Right ventricle myocardium inferior (tissue), 1 donor: ENCODE measurements around the gene DPYD. TPM values are rescaled to one million over a fixed set of nuclear protein-coding genes. Genes with fewer than 3 reads are reported as not detected.
"Not testable (repeated sequence)": the region's sequence is repeated elsewhere in the genome, so short reads cannot be mapped to it uniquely, and the experiment has no call there.

ENCODE experiments used
- ATAC-seq: fragments of 200-7000 bp; cut with Tn5 transposase; one replicate; pipeline ENCODE4 v1.9.1; 2020; ENCODE audit warnings: mild to moderate bottlenecking, moderate library complexity
- DNase-seq: peaks from one replicate; pipeline ENCODE4 v3.0.0; 2021; ENCODE audit errors: missing footprints
- intact Hi-C: fragments of 100-400 bp; cut with DNase I; formaldehyde crosslinking; loops from one replicate; pipeline ENCODE4 v1.11.0; 2022
- total RNA-seq: library from RNA; stranded (reverse); fragmentation: NEBNext Ultra II Directional; extraction: Animal tissue kit (Norgen Biotek cat#: 25700); gene quantifications from one replicate; pipeline ENCODE4 v1.2.1, GENCODE V29; 2021
- donor health status: DM: no; HTN: yes; CAD: no; lungs with severe emphysema.

DPYD gene
- total RNA-seq, 1 donor from 2014 or later: 12.3 TPM

- DNase-seq (no peak), ATAC-seq (no peak)
- intact Hi-C loops: no loop called here
These were observed 542.2 kb downstream of the DPYD start for GRCh38 chr1:97378596-97378995.

DNA sequence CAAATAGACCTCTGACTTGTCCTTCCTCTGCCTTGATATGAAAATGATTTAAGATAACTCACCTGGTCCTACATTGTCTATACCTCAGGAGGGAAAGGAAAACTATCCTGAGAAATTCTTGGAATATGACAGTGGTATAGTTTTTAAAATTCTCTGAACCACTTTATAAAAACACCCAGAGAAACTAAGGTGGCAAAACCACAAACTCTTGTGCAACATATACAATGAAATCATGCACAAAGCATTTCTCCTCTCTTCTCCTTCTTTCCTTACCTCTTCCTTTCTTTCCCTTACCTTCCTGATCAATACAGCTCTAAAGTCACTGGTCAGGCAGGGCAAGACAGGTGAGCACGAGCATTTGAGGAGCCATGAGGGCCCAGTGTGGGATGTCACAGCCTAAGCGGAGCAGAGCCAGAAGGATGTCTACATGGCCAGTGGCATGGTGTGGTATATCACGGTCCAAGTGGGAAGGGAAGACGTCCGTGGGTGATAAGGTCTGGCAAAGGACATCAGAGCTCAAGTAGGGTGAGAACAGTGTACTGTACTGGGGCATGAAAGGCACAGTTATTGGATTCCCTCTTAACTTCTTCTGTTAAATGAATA lies 543.3 kb downstream of the DPYD start:
- ATAC-seq (no peak), DNase-seq (no peak)
- intact Hi-C loops: no loop called here

GRCh38 chr1:97373000-97373399 lies 547.8 kb downstream of the DPYD start:
- ATAC-seq (no peak), DNase-seq (no peak)
- intact Hi-C loops: no loop called here

DNA sequence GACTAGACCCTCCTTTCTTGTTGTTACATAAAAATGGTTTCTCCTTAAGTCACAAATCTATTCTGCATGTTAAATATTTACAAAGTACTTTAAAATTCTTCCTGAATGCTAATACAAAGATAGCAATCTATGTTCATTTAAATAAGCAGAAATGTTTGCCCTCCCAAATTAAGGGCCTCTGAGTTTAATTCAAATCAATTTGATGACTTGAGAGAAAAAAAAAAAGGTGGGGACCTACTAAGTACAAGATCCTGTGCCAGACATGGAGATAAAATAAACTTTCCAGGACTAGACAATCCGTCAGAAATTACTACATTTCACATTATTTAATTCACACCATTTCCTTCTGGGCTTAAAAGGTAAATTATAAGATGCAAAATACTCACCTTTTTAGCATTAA lies 548.3 kb downstream of the DPYD start:
- DNase-seq (no peak), ATAC-seq (no peak)

GRCh38 chr1:97368296-97368695 lies 552.5 kb downstream of the DPYD start:
- intact Hi-C loops: no loop called here
- ATAC-seq (no peak), DNase-seq (no peak)

More for the DNA sequence above, 548.3 kb downstream of the DPYD start:
- intact Hi-C loops: no loop called here

DNA sequence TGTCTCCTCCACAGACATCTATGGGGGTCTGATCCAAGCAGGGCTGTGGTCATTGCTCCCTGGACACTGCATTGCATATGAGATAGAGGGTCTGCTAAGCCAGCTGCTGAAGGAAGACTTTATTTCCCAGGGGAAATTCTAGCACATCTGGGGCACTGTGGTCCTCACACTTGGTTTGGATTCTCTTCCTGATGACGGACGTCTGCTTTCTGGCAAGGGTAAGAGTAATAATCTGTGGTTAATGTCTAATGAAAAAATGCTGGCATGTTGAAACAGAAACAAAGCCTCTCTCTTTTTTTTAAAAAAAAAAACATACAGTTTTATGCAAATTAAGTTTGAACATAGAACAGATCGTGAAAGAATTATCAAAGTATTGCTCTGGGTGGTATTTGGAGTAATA lies 553.9 kb downstream of the DPYD start:
- no peak for ATAC-seq
- intact Hi-C loops: no loop called here
- no peak for DNase-seq

GRCh38 chr1:97365026-97365425 lies 555.8 kb downstream of the DPYD start:
- DNase-seq (no peak), ATAC-seq (no peak)
- intact Hi-C loops: no loop called here

DNA sequence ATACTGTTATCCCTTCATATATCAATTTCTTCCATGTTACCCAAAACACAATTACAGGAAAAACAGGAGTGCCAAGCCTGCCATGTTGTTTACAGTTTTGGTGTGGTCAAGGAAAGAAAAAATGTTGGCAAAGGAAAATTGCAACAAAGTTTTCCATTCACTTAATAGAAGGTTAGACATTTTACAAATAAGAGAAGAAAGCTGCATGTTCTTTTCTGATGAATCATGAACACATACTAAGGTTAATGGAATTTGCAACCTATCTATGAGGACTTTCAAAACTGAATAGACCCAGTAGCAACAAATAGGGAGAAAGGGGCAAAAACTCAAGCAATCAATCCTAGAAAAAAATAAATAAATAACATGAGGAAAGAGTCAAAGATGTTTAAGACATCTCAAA lies 556.7 kb downstream of the DPYD start:
- ATAC-seq: no peak
- no peak for DNase-seq
- intact Hi-C loops: no loop called here

GRCh38 chr1:97356309-97356708 lies 564.5 kb downstream of the DPYD start:
- intact Hi-C loops: no loop called here
- DNase-seq: no peak
- no peak for ATAC-seq

- DNase-seq (no peak), ATAC-seq (no peak)
- intact Hi-C loops: no loop called here
These were observed 567.9 kb downstream of the DPYD start for GRCh38 chr1:97352936-97353382.

DNA sequence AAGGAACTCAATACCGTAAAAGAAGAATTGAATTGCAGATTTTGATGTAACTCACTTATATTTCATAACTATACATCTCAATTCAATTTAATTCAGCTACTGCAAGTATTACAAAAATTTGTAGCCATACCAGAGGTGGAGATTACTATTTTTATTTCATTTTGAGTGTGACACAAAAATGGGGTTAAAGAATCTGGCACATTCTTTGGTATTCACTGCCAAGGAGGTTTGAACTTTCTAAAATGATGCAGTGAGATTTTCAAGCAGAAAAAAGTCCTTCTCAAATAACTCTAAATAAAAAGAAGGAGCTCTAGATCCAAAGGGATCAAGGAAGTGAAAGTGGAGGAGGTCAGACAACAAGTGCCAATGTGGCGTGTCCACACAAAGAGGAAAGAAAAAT lies 569.0 kb downstream of the DPYD start:
- intact Hi-C loops: no loop called here
- no peak for DNase-seq
- no peak for ATAC-seq

- intact Hi-C loops: no loop called here
- ATAC-seq (no peak), DNase-seq (no peak)
These were observed 570.2 kb downstream of the DPYD start for GRCh38 chr1:97350662-97351061.

DNA sequence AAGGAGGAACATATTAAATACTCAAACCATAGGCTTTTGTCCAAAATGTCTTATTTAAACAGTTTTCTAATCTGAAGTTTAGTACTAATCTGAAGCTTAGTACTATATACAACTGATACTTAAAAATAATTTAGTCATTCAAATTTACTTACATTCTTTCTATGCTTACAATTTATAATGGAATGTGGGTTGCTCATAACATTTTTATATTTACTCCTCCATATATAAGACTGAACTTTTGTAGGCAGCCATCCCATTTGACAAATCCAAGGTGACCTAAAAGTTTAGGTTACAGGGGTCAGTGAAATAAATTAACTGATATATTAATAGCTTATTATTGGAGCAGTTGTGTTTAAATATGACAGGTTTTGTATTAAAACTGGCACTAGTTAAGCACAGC lies 570.6 kb downstream of the DPYD start:
- intact Hi-C loops: no loop called here
- DNase-seq (no peak), ATAC-seq (no peak)

- DNase-seq, intact Hi-C loops, ATAC-seq: not testable (repeated sequence)
These were observed 571.0 kb downstream of the DPYD start for GRCh38 chr1:97349794-97350193.

DNA sequence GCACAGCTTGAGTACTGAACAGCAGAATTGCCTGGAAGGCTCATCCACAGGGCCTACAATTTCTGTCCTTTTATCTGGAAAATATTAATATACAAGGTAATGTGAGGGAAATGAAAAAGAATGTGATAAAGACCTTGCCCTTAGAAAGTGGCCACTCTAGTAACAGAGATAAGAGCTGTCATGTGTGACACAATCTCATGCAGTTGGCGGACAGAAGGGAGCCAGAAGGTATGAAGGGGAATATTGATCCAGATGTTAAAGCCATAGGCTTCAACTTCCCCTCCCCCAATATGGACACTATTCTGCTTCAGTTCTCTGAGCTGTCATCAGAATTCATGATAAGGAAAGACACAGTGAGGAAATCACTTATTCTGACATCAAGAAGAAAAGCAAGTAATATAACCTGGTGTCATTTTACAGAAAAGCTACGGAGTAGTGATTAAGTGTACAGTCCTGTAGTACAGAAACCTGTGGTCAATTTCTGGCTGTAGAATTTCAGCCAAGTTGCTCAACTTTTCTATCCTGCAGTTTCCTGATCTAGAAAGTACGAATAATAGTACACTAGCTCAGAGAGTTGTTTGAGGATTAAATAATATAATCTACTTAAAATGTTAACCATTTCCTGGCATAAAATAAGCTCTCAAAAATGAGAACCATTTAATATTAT lies 572.1 kb downstream of the DPYD start:
- intact Hi-C loops: no loop called here
- ATAC-seq (peak; percentile 8), DNase-seq (no peak)

DNA sequence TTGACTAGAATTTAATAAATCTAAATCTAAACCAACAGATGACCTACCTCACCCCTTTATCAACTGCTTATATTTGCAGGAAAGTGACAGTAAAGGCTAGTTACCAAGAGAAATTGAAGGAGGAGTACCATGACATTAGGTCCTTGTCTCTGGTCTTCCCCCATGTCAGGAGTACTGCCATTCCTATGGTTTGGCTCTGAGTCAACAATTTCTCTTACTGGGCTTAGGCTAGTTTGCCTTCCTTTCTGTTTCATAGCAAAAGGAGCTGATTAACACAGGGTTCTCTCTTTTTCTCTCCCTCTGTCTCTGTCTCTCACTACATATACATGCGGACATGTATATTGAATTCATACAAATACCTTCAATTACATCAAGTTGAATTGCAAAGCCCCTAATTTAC lies 579.9 kb downstream of the DPYD start:
- ATAC-seq: no peak
- no peak for DNase-seq
- intact Hi-C loops: no loop called here

- intact Hi-C loops: no loop called here
These were observed 582.5 kb downstream of the DPYD start for GRCh38 chr1:97338347-97338746.

DNA sequence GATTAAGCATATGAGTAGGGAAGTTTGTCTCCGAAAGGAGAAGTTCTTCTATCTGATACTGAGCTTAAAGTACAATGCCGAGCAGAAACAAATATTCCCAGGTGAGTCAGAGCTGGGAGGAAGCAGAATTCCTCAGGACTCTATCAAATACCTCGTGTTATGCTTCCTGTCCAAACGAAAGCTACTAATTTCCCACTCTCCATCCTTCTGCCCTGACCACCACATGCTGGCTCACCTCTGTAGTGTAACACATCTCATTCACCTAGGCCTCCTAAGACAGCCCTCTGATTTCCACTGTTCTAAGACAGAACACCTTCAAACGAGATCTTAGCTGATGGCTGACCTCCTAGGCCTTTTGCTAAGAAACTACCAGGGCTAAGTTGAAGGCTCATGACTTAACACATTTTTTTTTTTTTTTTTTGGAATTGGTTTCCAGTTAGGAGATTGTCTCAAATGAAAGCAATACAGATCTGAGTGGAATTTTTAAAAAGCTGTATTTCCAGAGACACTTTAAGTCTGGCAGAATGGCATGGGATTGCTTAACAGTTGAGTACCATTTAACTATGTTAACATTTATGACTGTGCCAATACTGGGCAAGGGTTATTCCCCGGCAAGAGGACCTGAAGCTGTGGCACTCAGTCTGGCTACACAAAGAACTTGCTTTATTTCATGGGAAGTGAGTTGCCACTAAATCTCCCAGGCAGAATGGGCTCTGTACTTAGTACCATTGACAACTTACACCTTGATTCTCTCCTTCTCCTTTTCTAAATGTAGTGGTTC lies 583.4 kb downstream of the DPYD start:
- DNase-seq (no peak), ATAC-seq (peak; percentile 39)
- intact Hi-C loops: no loop called here

More at GRCh38 chr1:97338347-97338746, 582.5 kb downstream of the DPYD start:
- DNase-seq (no peak), ATAC-seq (no peak)

- intact Hi-C loops: no loop called here
- peak; percentile 86 for ATAC-seq
- DNase-seq: no peak
These were observed 586.4 kb downstream of the DPYD start for GRCh38 chr1:97334454-97334853.

DNA sequence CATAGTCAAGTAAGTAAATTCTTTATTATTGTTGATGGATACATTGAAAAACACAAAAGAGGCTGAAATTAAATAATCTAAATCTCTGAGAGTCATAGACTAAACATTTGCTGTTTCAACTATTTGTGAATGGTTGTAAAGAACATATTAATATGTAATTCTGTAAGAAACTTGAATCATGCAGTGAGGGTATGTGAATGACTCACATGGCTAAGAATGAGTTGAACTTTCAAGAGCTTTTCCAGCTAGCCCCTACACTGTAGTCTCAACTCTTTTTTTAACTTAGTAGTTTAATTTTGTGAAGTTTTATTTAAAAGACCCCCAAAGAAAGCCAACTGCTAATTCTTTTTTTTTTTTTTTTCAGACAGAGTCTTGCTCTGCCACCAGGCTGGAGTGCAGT lies 588.1 kb downstream of the DPYD start:
- no peak for DNase-seq
- ATAC-seq: no peak
- intact Hi-C loops: no loop called here
